Hepatocyte (in vitro differentiated cells): Measurements from ENCODE around the gene DGKD.

Source experiments
- EZH2 ChIP-seq: fragments of 200-600 bp; sonication (generic); IDR thresholded peaks from 2 replicates; pipeline ENCODE4 v1.6.1; 2016; ENCODE audit warnings: antibody characterized with exemption, mild to moderate bottlenecking, borderline replicate concordance
- EZH2phosphoT487 ChIP-seq: fragments of 200-600 bp; sonication (generic); IDR thresholded peaks from one replicate; pipeline ENCODE4 v1.6.1; 2018; ENCODE audit warnings: antibody characterized with exemption, mild to moderate bottlenecking, low read depth, moderate library complexity; ENCODE audit not compliant: unreplicated experiment, severe bottlenecking
- TF ChIP-seq, protein P1 (sequence below): fragments of 200-600 bp; sonication (generic); IDR thresholded peaks from 2 replicates; pipeline ENCODE4 v1.5.1; 2016; ENCODE audit warnings: antibody characterized with exemption, mild to moderate bottlenecking; ENCODE audit not compliant: poor library complexity

DNA sequence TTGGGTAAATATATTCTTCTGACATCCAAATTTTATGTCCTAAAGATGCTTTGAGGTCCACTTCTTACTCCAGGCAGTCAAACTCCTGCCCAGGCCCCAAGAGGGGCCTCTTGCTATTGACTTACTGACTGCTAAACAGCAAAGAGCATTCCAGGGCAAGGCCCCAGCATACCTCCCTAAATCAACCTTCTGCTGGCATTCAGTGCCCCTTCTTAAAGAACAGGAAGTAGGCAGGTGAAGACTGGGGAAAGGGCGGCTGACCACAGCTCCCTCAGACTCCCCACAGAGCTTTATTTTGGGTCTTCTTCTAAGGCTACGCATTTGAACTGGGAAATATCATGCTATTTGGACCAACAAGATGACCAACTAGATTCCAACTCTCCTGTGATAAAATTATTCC, 143.4 kb downstream of the DGKD start:
- TF ChIP-seq EZH2 (no peak), EZH2phosphoT487 (no peak)
- TF ChIP-seq, protein P1, sequence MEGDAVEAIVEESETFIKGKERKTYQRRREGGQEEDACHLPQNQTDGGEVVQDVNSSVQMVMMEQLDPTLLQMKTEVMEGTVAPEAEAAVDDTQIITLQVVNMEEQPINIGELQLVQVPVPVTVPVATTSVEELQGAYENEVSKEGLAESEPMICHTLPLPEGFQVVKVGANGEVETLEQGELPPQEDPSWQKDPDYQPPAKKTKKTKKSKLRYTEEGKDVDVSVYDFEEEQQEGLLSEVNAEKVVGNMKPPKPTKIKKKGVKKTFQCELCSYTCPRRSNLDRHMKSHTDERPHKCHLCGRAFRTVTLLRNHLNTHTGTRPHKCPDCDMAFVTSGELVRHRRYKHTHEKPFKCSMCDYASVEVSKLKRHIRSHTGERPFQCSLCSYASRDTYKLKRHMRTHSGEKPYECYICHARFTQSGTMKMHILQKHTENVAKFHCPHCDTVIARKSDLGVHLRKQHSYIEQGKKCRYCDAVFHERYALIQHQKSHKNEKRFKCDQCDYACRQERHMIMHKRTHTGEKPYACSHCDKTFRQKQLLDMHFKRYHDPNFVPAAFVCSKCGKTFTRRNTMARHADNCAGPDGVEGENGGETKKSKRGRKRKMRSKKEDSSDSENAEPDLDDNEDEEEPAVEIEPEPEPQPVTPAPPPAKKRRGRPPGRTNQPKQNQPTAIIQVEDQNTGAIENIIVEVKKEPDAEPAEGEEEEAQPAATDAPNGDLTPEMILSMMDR: no peak
